ENCODE measurements around the gene ANKRD16.

DNA sequence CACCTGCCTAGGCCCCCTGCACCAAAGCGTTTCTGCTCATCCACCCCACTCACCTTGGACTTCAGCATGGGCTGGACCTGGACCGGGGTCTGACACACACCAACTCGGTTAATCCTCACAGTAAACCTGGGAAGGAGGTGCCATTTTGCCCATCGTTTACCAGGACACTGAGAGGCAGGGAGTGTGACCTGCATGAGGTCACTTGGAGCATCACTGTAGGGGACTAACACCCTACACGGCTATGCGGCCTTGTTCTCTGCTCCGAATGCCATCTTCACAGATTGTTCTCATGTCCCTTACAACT is 33.0 kb downstream of the ANKRD16 start:
- TF ChIP-seq TAF1 (IDR thresholded peaks at IDR 0.05; ENCODE audit: borderline replicate concordance, insufficient read depth, low read length) (no peak), POLR2AphosphoS5 (IDR thresholded peaks at IDR 0.05; ENCODE audit: low read depth, low read length) (no peak), SIN3A (IDR thresholded peaks at IDR 0.05; ENCODE audit: borderline replicate concordance, insufficient read depth, low read length) (no peak)
